Loucy (cell line): ENCODE measurements around the gene S100B.

Experiments used
- H2AFZ ChIP-seq: fragments of 200-600 bp; sonication (generic); 2 replicates; pipeline ENCODE4 v1.6.0; 2016; ENCODE audit warnings: antibody characterized with exemption, mild to moderate bottlenecking, low read length, moderate library complexity
- H3F3A ChIP-seq: fragments of 200-600 bp; 2 replicates; pipeline ENCODE4 v1.6.0; 2016; ENCODE audit warnings: antibody characterized with exemption, low read depth, mild to moderate bottlenecking
- H3K27me3 ChIP-seq: fragments of 200-600 bp; sonication (generic); 2 replicates; pipeline ENCODE4 v1.6.1; 2014; ENCODE audit warnings: low read length, mild to moderate bottlenecking; ENCODE audit not compliant: insufficient read depth, poor library complexity, severe bottlenecking
- H3K36me3 ChIP-seq: fragments of 200-600 bp; sonication (generic); 2 replicates; pipeline ENCODE4 v1.6.1; 2016; ENCODE audit warnings: low read length; ENCODE audit not compliant: insufficient read depth
- H3K4me1 ChIP-seq: fragments of 200-600 bp; sonication (generic); 2 replicates; pipeline ENCODE4 v1.5.1; 2014; ENCODE audit warnings: low read length, mild to moderate bottlenecking; ENCODE audit not compliant: insufficient read depth, poor library complexity, severe bottlenecking
- H3K4me2 ChIP-seq: fragments of 200-600 bp; sonication (generic); 2 replicates; pipeline ENCODE4 v1.6.0; 2014; ENCODE audit warnings: antibody characterized with exemption, low read length, low read depth, mild to moderate bottlenecking; ENCODE audit not compliant: poor library complexity, severe bottlenecking
- H3K4me3 ChIP-seq: fragments of 200-600 bp; sonication (generic); 2 replicates; pipeline ENCODE4 v1.5.1; 2014; ENCODE audit warnings: low read length, mild to moderate bottlenecking, mixed read lengths; ENCODE audit not compliant: poor library complexity, severe bottlenecking
- H3K79me2 ChIP-seq: fragments of 200-600 bp; sonication (generic); 2 replicates; pipeline ENCODE4 v1.6.1; 2014; ENCODE audit warnings: low read length; ENCODE audit not compliant: insufficient read depth
- H3K9ac ChIP-seq: fragments of 200-600 bp; sonication (generic); 2 replicates; pipeline ENCODE4 v1.6.0; 2014; ENCODE audit warnings: mild to moderate bottlenecking, low read depth, low read length, moderate library complexity; ENCODE audit not compliant: poor library complexity, severe bottlenecking
- H3K9me2 ChIP-seq: fragments of 200-600 bp; sonication (generic); replicated peaks from 2 replicates; pipeline ENCODE4 v1.6.1; 2016; ENCODE audit warnings: low read depth, low read length, mixed read lengths
- H3K9me3 ChIP-seq: fragments of 200-600 bp; sonication (generic); 2 replicates; pipeline ENCODE4 v1.6.1; 2014; ENCODE audit warnings: mild to moderate bottlenecking, antibody characterized with exemption, low read length, low read depth; ENCODE audit not compliant: insufficient read depth
- H4K20me1 ChIP-seq: fragments of 200-600 bp; sonication (generic); 2 replicates; pipeline ENCODE4 v1.6.0; 2014; ENCODE audit warnings: antibody characterized with exemption, low read length, mild to moderate bottlenecking; ENCODE audit not compliant: insufficient read depth, poor library complexity, severe bottlenecking
- CTCF ChIP-seq: fragments of 200-600 bp; sonication (generic); conservative IDR thresholded peaks from 2 replicates; pipeline ENCODE4 v1.5.1; 2014; ENCODE audit warnings: mild to moderate bottlenecking, antibody characterized with exemption, low read length
- EZH2phosphoT487 ChIP-seq: fragments of 200-600 bp; IDR thresholded peaks from 2 replicates; pipeline ENCODE4 v1.6.1; 2018; ENCODE audit warnings: antibody characterized with exemption, mild to moderate bottlenecking, moderate library complexity, borderline replicate concordance

The S100B gene

GRCh38 chr21:46564391-46564790 is 40.5 kb downstream of the S100B start:
- Histone ChIP-seq H3K27me3 (no peaks in the 10 kb centered on the region), H3K9me2 (no peaks in the 10 kb centered on the region), H3K9ac (no peak overlapping the region), H3K4me2 (no peak overlapping the region), H3K79me2 (no peaks in the 10 kb centered on the region), H4K20me1 (no peaks in the 10 kb centered on the region), H3K9me3 (no peaks in the 10 kb centered on the region), H2AFZ (no peak overlapping the region), H3F3A (no peaks in the 10 kb centered on the region), H3K4me1 (peaks cover 18% of the 10 kb centered on the region), H3K4me3 (no peak overlapping the region), H3K36me3 (peaks cover 3% of the 10 kb centered on the region; the same call in 1 of the 2 replicates)
- TF ChIP-seq EZH2phosphoT487 (no peak), CTCF (no peak)

- no peaks in the 10 kb centered on the region for H3K79me2 ChIP-seq
- H2AFZ ChIP-seq: no peak overlapping the region
- no peaks in the 10 kb centered on the region for H3F3A ChIP-seq
- H3K4me1 ChIP-seq: peaks cover 22% of the 10 kb centered on the region
- no peaks in the 10 kb centered on the region for H3K9me2 ChIP-seq
- H3K4me2 ChIP-seq: no peak overlapping the region
- TF ChIP-seq EZH2phosphoT487 (no peak), CTCF (no peak)
- H4K20me1 ChIP-seq: no peaks in the 10 kb centered on the region
- no peak overlapping the region for H3K4me3 ChIP-seq
- no peaks in the 10 kb centered on the region for H3K27me3 ChIP-seq
- no peaks in the 10 kb centered on the region for H3K9me3 ChIP-seq
- H3K9ac ChIP-seq: no peak overlapping the region
- peaks cover 3% of the 10 kb centered on the region; the same call in 1 of the 2 replicates for H3K36me3 ChIP-seq
Observed at GRCh38 chr21:46562964-46563607, 41.8 kb downstream of the S100B start.

- Histone ChIP-seq H3K9me3 (no peaks in the 10 kb centered on the region), H3F3A (no peaks in the 10 kb centered on the region), H3K9ac (no peak overlapping the region), H4K20me1 (no peaks in the 10 kb centered on the region), H2AFZ (no peak overlapping the region), H3K4me1 (peaks cover 22% of the 10 kb centered on the region), H3K4me2 (no peak overlapping the region), H3K36me3 (peaks cover 3% of the 10 kb centered on the region; the same call in 1 of the 2 replicates), H3K9me2 (no peaks in the 10 kb centered on the region), H3K4me3 (no peak overlapping the region), H3K27me3 (no peaks in the 10 kb centered on the region), H3K79me2 (no peaks in the 10 kb centered on the region)
- TF ChIP-seq EZH2phosphoT487 (no peak), CTCF (no peak)
Observed at GRCh38 chr21:46562472-46562871, 42.4 kb downstream of the S100B start.
